Cardiac septum (tissue), 1 donor: ENCODE results near the gene PRDM1. TPM values are rescaled to one million over a fixed set of nuclear protein-coding genes. Genes with fewer than 3 reads are reported as not detected.

Experiments used
- DNase-seq: peaks from one replicate; pipeline ENCODE4 v3.0.0-alpha.2; 2020; ENCODE audit warnings: low spot score
- intact Hi-C: fragments of 100-400 bp; cut with DNase I; formaldehyde crosslinking; loops from one replicate; pipeline ENCODE4 v1.14.0; 2022
- total RNA-seq: library from RNA; stranded (reverse); fragmentation: NEBNext Ultra II Directional; extraction: Animal tissue kit (Norgen Biotek cat#: 25700); gene quantifications from one replicate; pipeline ENCODE4 v1.2.1, GENCODE V29; 2021
- donor health status: DM: no; HTN: no; CAD: no.

PRDM1 gene
- total RNA-seq, 1 donor from 2014 or later = 2.0 TPM

DNA sequence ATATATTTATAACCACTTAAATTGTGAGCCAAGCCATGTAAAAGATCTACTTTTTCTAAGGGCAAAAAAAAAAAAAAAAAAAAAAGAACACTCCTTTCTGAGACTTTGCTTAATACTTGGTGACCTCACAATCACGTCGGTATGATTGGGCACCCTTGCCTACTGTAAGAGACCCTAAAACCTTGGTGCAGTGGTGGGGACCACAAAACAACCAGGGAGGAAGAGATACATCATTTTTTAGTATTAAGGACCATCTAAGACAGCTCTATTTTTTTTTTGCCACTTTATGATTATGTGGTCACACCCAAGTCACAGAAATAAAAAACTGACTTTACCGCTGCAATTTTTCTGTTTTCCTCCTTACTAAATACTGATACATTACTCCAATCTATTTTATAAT, 22.9 kb downstream of the PRDM1 start:
- no peak for DNase-seq

DNA sequence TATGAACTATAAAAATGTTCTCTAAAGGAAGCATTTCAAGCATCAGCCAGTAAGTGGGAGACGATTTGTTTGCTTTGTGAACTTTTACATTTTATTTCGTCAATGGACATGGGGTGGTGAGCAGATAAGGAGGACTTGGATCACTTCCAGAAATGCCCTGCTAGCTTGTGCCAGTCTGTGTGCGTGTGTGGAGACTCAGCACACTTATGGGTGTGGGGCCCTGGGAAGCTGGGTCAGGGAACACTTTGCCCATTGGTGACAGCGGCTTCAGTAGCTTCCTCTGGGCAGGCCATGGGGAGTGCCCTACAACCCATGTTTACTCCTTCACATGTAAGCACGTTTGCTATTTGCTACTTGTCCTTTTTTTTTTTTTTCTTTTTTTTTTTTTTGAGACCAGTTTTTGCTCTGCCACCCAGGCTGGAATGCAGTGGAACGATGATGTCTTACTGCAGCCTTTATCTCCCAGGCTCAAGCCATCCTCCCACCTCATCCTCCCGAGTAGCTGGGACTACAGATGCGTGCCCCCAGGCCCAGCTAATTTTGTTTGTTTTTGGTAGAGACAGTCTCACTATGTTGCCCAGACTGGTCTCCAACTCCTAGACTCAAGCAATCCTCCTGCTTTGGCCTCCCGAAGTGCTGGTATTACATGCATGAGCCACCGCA, 24.2 kb downstream of the PRDM1 start:
- intact Hi-C loops = no loop called here
- no peak for DNase-seq

More for the DNA sequence above, 22.9 kb downstream of the PRDM1 start:
- intact Hi-C loops = no loop called here

DNA sequence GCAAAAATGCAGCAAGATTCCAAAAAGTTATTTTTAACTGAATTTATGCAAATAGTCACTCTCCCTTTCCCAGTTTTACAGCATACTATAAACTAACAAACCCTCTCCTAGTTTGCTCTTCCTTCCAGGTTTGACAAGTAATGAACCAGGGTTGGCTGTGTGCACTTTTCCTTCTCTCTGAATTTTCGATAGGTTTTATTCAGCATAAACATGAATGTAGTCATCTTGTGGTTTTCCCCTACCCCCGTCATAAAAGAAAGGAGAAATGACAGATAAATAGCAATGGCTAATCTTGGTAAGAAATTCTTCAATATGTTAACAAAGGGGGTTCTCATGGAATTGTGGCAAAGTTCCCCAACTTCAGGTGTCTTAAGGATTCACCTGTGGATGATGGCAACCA, 26.3 kb downstream of the PRDM1 start:
- intact Hi-C loops = no loop called here
- no peak for DNase-seq

DNA sequence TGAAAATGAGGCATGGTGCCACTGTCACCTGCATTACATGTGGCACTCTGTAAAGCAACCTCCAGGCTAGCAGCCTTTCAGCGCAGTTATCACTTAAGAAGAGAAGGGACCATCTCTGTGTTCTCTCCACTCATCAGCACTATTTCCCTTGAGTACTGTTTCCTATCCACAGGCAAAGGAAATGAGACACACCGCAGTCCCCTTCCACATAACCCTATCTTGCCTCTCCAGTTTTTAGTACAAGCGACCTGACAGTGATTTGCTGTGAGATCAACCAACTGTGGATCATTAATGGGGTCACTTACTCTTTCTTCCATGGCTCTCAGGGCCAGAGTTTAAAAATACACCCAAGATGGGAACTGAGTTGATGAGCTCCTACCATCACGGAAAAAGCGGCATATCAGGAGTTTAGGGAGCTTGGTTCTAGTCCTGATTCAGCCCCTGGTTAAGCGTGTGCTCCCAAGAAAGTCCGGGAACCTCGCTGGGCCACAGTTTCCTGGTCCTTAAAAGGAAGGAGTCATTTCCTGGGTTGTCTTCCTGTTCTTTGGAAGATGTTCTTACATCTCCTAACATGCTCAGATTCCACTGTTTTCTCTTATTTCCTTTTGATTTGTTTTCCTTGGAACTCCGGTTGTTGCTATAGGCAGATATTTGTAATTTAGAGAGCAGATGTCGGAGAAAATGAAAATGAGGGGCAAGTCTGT, 27.3 kb downstream of the PRDM1 start:
- DNase-seq = no peak
- intact Hi-C loops = no loop called here

- intact Hi-C loops = no loop called here
- DNase-seq = no peak
Measured at GRCh38 chr6:106114492-106114891, 28.4 kb downstream of the PRDM1 start.

DNA sequence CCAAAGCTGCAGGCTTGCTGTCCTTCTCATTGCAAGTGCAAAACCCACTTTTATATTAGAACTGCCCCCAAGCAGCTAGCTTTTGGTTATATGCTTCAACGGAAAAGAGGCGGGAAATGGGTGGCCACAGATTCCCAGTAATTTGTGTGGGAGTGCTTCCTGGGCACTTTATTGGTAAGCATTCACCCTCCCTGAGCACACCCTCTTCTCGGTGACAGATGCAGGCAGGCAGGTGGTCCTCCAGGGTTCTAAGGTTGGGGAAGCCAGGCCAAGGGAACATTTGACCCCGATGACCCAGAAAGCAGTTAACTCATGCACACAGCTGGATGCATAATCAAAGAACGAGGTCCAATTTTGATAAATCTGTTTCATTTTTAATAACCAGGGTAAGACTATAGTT, 29.1 kb downstream of the PRDM1 start:
- intact Hi-C loops = no loop called here
- no peak for DNase-seq

DNA sequence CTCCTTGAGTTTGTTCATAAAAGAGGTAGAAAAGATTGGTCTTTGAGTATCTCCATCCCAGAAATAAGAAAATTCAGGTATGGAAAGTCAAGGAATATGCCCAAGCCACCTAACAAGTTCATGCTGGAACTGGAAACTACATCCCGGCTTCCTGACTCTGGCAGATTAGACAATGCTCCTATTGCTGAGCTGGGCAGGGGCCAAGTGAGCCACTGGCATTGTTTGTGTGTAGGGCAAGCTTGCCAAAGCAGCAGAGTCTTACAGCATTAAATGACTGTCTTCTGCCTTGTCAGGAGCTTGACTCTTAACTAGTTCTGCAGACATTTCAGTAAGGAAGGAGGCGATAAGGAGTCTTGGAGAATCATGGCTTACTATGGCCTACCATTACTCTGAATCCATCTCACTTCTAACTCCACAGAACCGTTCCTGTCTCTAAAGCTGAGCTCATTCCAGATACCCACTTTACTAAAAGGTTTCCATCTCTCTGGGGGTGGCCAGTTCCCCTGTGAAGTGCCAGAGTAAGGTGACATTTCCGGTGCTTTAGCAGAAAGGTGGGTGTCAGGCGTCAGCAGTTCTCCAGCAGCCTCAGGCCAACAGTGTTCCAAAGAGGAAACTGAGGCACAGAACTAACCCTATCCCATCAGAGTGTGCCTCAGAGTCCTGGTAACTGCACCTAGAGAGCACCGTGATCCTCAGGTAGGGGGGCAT, 30.1 kb downstream of the PRDM1 start:
- DNase-seq = no peak
- intact Hi-C loops = no loop called here

- intact Hi-C loops = no loop called here
Measured at GRCh38 chr6:106117579-106117978, 31.4 kb downstream of the PRDM1 start.

DNA sequence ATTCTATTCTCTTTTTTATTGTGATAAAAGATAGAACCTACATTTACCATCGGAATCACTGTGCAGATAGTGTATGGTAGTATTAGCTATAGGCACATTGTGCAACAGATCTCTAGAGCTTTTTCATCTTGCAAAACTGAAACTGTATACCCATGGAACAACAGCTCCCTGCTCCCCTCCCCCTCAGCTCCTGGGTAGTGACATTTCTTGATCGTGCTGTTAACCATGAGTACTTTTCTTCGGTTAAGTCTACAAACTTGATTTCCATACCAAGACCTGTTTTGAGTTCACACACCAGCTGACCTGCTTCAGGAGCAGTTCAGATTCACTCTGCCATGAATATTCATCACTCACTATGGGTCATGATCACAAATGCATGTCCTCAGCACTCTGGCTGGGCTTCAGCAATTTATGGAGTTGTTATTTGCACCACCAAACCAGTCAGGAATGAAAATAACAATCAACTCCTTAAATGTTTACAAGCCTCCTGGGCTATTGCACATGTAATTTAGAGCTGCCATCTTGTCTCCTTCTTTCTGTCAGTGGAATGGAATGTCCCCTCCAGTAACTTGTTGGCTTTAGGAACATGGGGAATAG, 32.8 kb downstream of the PRDM1 start:
- no peak for DNase-seq
- intact Hi-C loops = no loop called here

More at GRCh38 chr6:106117579-106117978, 31.4 kb downstream of the PRDM1 start:
- DNase-seq = no peak

GRCh38 chr6:106119546-106119945, 33.4 kb downstream of the PRDM1 start:
- DNase-seq = no peak
- intact Hi-C loops = no loop called here

- no peak for DNase-seq
- intact Hi-C loops = no loop called here
Measured at GRCh38 chr6:106120006-106120405, 33.9 kb downstream of the PRDM1 start.

GRCh38 chr6:106120406-106120805, 34.3 kb downstream of the PRDM1 start:
- DNase-seq = no peak
- intact Hi-C loops = no loop called here

- no peak for DNase-seq
- intact Hi-C loops = no loop called here
Measured at GRCh38 chr6:106122306-106122918, 36.3 kb downstream of the PRDM1 start.

GRCh38 chr6:106122938-106123656, 37.0 kb downstream of the PRDM1 start:
- DNase-seq = no peak
- intact Hi-C loops = no loop called here

GRCh38 chr6:106124015-106124414, 37.9 kb downstream of the PRDM1 start:
- DNase-seq = no peak
- intact Hi-C loops = no loop called here

GRCh38 chr6:106124437-106125430, 38.6 kb downstream of the PRDM1 start:
- intact Hi-C loops = no loop called here
- DNase-seq = no peak

GRCh38 chr6:106125925-106126435, 39.8 kb downstream of the PRDM1 start:
- no peak for DNase-seq
- intact Hi-C loops = no loop called here

- intact Hi-C loops = no loop called here
- DNase-seq = no peak
Measured at GRCh38 chr6:106126482-106126881, 40.3 kb downstream of the PRDM1 start.
